MM.1S (cell line): Measurements from ENCODE around the gene MPRIP.

Source experiments
- DNase-seq: peaks from one replicate; pipeline ENCODE4 v3.0.0-alpha.2; 2015
- H2AFZ ChIP-seq: fragments of 300-600 bp; sonication (generic); 2 replicates; pipeline ENCODE4 v1.6.0; 2016; ENCODE audit warnings: antibody characterized with exemption, low read length
- H3F3A ChIP-seq: fragments of 300-600 bp; sonication (generic); 2 replicates; pipeline ENCODE4 v1.6.1; 2016; ENCODE audit warnings: mild to moderate bottlenecking, antibody characterized with exemption, low read length, moderate library complexity, mixed read lengths; ENCODE audit not compliant: insufficient read depth
- H3K27ac ChIP-seq: fragments of 300-600 bp; sonication (generic); 2 replicates; pipeline ENCODE4 v1.5.1; 2016; ENCODE audit warnings: mild to moderate bottlenecking, low read length
- H3K27me3 ChIP-seq: fragments of 300-600 bp; sonication (generic); replicated peaks from 2 replicates; pipeline ENCODE4 v1.6.0; 2016; ENCODE audit warnings: low read length; ENCODE audit not compliant: insufficient read depth
- H3K36me3 ChIP-seq: fragments of 300-600 bp; sonication (generic); replicated peaks from 2 replicates; pipeline ENCODE4 v1.6.1; 2016; ENCODE audit warnings: mild to moderate bottlenecking, low read length, mixed read lengths; ENCODE audit not compliant: insufficient read depth
- H3K4me1 ChIP-seq: fragments of 300-600 bp; sonication (generic); 2 replicates; pipeline ENCODE4 v1.6.1; 2016; ENCODE audit warnings: low read length, mixed read lengths
- H3K4me2 ChIP-seq: fragments of 300-600 bp; sonication (generic); 2 replicates; pipeline ENCODE4 v1.6.0; 2016; ENCODE audit warnings: low read depth, low read length
- H3K4me3 ChIP-seq: fragments of 300-600 bp; sonication (generic); 2 replicates; pipeline ENCODE4 v1.5.1; 2016; ENCODE audit warnings: low read length, mixed read lengths
- H3K79me2 ChIP-seq: fragments of 300-600 bp; sonication (generic); 2 replicates; pipeline ENCODE4 v1.6.1; 2016; ENCODE audit warnings: mixed run types, low read length, mixed read lengths
- H3K9ac ChIP-seq: fragments of 300-600 bp; sonication (generic); 2 replicates; pipeline ENCODE4 v1.6.1; 2016; ENCODE audit warnings: low read length, mixed read lengths
- H3K9me2 ChIP-seq: fragments of 300-600 bp; sonication (generic); replicated peaks from 2 replicates; pipeline ENCODE4 v1.6.1; 2016; ENCODE audit warnings: mild to moderate bottlenecking, low read length, mixed read lengths; ENCODE audit not compliant: insufficient read depth
- H3K9me3 ChIP-seq: fragments of 300-600 bp; sonication (generic); replicated peaks from 2 replicates; pipeline ENCODE4 v1.6.1; 2016; ENCODE audit warnings: mild to moderate bottlenecking, low read length, mixed read lengths; ENCODE audit not compliant: insufficient read depth
- H4K20me1 ChIP-seq: fragments of 300-600 bp; sonication (generic); 2 replicates; pipeline ENCODE4 v1.6.1; 2016; ENCODE audit warnings: mild to moderate bottlenecking, low read length, moderate library complexity, mixed read lengths; ENCODE audit not compliant: insufficient read depth
- CTCF ChIP-seq: fragments of 300-600 bp; sonication (generic); IDR thresholded peaks from 2 replicates; pipeline ENCODE4 v1.5.1; 2016; ENCODE audit warnings: antibody characterized with exemption, low read length, mixed read lengths
- EZH2 ChIP-seq: fragments of 300-600 bp; sonication (generic); optimal IDR thresholded peaks from 2 replicates; pipeline ENCODE3; 2017; ENCODE audit warnings: low read depth, mild to moderate bottlenecking, antibody characterized with exemption, low read length, mixed read lengths
- EZH2phosphoT487 ChIP-seq: fragments of 300-600 bp; sonication (generic); IDR thresholded peaks from 2 replicates; pipeline ENCODE4 v1.6.1; 2018; ENCODE audit warnings: antibody characterized with exemption, low read length

MPRIP gene

GRCh38 chr17:17164676-17165075 is 122.4 kb downstream of the MPRIP start:
- Histone ChIP-seq H3K9me3 (no peaks in the 10 kb centered on the region), H3K4me2 (no peak overlapping the region), H3K4me1 (no peaks in the 10 kb centered on the region), H3K9ac (no peak overlapping the region), H3K9me2 (no peaks in the 10 kb centered on the region), H3K27me3 (no peaks in the 10 kb centered on the region), H3K36me3 (no peaks in the 10 kb centered on the region; the same call in 1 of the 2 replicates), H3K4me3 (no peak overlapping the region), H3K79me2 (no peaks in the 10 kb centered on the region), H4K20me1 (no peaks in the 10 kb centered on the region), H3F3A (no peaks in the 10 kb centered on the region), H2AFZ (no peak overlapping the region), H3K27ac (no peak overlapping the region)
- no peak for TF ChIP-seq CTCF
- no peak for TF ChIP-seq EZH2phosphoT487
- TF ChIP-seq EZH2 = no peak
- no peak for DNase-seq

- Histone ChIP-seq H3K4me1 (no peaks in the 10 kb centered on the region), H3K79me2 (no peaks in the 10 kb centered on the region), H3K9me3 (no peaks in the 10 kb centered on the region), H2AFZ (no peak overlapping the region), H3K27ac (no peak overlapping the region), H3F3A (no peaks in the 10 kb centered on the region), H3K4me2 (no peak overlapping the region), H3K4me3 (no peak overlapping the region), H3K36me3 (no peaks in the 10 kb centered on the region; the same call in 1 of the 2 replicates), H4K20me1 (no peaks in the 10 kb centered on the region), H3K27me3 (no peaks in the 10 kb centered on the region), H3K9me2 (no peaks in the 10 kb centered on the region), H3K9ac (no peak overlapping the region)
- no peak for TF ChIP-seq EZH2
- TF ChIP-seq EZH2phosphoT487 = no peak
- no peak for TF ChIP-seq CTCF
- DNase-seq = no peak
These were observed 123.5 kb downstream of the MPRIP start for GRCh38 chr17:17165666-17166308.

GRCh38 chr17:17166446-17166845 is 124.2 kb downstream of the MPRIP start:
- no peaks in the 10 kb centered on the region; the same call in 1 of the 2 replicates for H3K36me3 ChIP-seq

More at GRCh38 chr17:17166446-17166845, 124.2 kb downstream of the MPRIP start:
- DNase-seq = no peak
- no peaks in the 10 kb centered on the region for H3K9me3 ChIP-seq
- H3K9ac ChIP-seq = no peak overlapping the region
- H3K79me2 ChIP-seq = no peaks in the 10 kb centered on the region
- H3K27ac ChIP-seq = no peak overlapping the region
- no peak overlapping the region for H2AFZ ChIP-seq
- no peaks in the 10 kb centered on the region for H3K9me2 ChIP-seq
- no peaks in the 10 kb centered on the region for H3F3A ChIP-seq
- no peaks in the 10 kb centered on the region for H3K27me3 ChIP-seq
- no peak overlapping the region for H3K4me2 ChIP-seq
- H3K4me3 ChIP-seq = no peak overlapping the region
- TF ChIP-seq EZH2phosphoT487 = no peak
- TF ChIP-seq CTCF = no peak
- no peak for TF ChIP-seq EZH2
- H4K20me1 ChIP-seq = no peaks in the 10 kb centered on the region
- H3K4me1 ChIP-seq = no peaks in the 10 kb centered on the region
